OCI-LY3 (cell line): ENCODE data around the gene EXOC6.

Source experiments
- H2AFZ ChIP-seq: fragments of 200-600, 300-600 bp; shearing (Covaris generic); 2 replicates; pipeline ENCODE4 v1.6.0; 2014; ENCODE audit warnings: antibody characterized with exemption, low read depth, low read length
- H3K27ac ChIP-seq: fragments of 200-600, 300-600 bp; sonication (generic); 2 replicates; pipeline ENCODE4 v1.5.1; 2014; ENCODE audit warnings: mild to moderate bottlenecking, low read length, moderate library complexity, mixed read lengths
- H3K27me3 ChIP-seq: fragments of 200-600, 300-600 bp; sonication (generic); 2 replicates; pipeline ENCODE4 v1.6.1; 2014; ENCODE audit warnings: low read depth, low read length, mixed read lengths
- H3K36me3 ChIP-seq: fragments of 200-600, 300-600 bp; sonication (generic); replicated peaks from 2 replicates; pipeline ENCODE3; 2014; ENCODE audit warnings: low read depth, low read length, mixed read lengths
- H3K4me1 ChIP-seq: fragments of 300-600, 200-600 bp; sonication (generic); 2 replicates; pipeline ENCODE4 v1.6.1; 2014; ENCODE audit warnings: low read length, mixed read lengths
- H3K4me2 ChIP-seq: fragments of 200-600, 300-600 bp; sonication (generic); 2 replicates; pipeline ENCODE4 v1.6.1; 2014; ENCODE audit warnings: low read length, mixed read lengths
- H3K4me3 ChIP-seq: fragments of 300-600, 200-600 bp; sonication (generic); 2 replicates; pipeline ENCODE4 v1.5.1; 2014; ENCODE audit warnings: antibody characterized with exemption, mild to moderate bottlenecking, low read length, moderate library complexity
- H3K79me2 ChIP-seq: fragments of 300-600, 200-600 bp; shearing (Covaris generic); 2 replicates; pipeline ENCODE4 v1.6.1; 2014; ENCODE audit warnings: mild to moderate bottlenecking, low read length, mixed read lengths
- H3K9ac ChIP-seq: fragments of 300-600, 200-600 bp; shearing (Covaris generic); 2 replicates; pipeline ENCODE4 v1.6.0; 2014; ENCODE audit warnings: mild to moderate bottlenecking, low read length, moderate library complexity
- H3K9me3 ChIP-seq: fragments of 200-600, 300-600 bp; shearing (Covaris generic); 2 replicates; pipeline ENCODE4 v1.6.1; 2014; ENCODE audit warnings: low read length, mixed read lengths; ENCODE audit not compliant: insufficient read depth
- H4K20me1 ChIP-seq: fragments of 200-600, 300-600 bp; sonication (generic); 2 replicates; pipeline ENCODE4 v1.6.1; 2016; ENCODE audit warnings: low read length, mixed read lengths; ENCODE audit not compliant: insufficient read depth
- CTCF ChIP-seq: fragments of 200-600, 300-600 bp; sonication (generic); IDR thresholded peaks from 2 replicates; pipeline ENCODE4 v1.5.1; 2014; ENCODE audit warnings: antibody characterized with exemption, low read length, low read depth
- EZH2phosphoT487 ChIP-seq: fragments of 200-600 bp; shearing (Covaris generic); IDR thresholded peaks from 2 replicates; pipeline ENCODE4 v1.6.1; 2018; ENCODE audit warnings: antibody characterized with exemption, mixed run types, low read depth

The EXOC6 gene

GRCh38 chr10:92867235-92867634 is 18.9 kb downstream of the EXOC6 start:
- TF ChIP-seq EZH2phosphoT487: no peak
- TF ChIP-seq CTCF: no peak
- H3K9ac ChIP-seq: no peak overlapping the region
- H4K20me1 ChIP-seq: no peaks in the 10 kb centered on the region
- no peak overlapping the region for H3K4me2 ChIP-seq
- no peak overlapping the region for H2AFZ ChIP-seq
- H3K4me3 ChIP-seq: no peak overlapping the region
- peaks cover 3% of the 10 kb centered on the region; the same call in 1 of the 2 replicates for H3K79me2 ChIP-seq
- H3K9me3 ChIP-seq: no peaks in the 10 kb centered on the region
- H3K27ac ChIP-seq: no peak overlapping the region
- H3K27me3 ChIP-seq: no peaks in the 10 kb centered on the region
- peaks cover 6% of the 10 kb centered on the region for H3K4me1 ChIP-seq
- no peaks in the 10 kb centered on the region for H3K36me3 ChIP-seq

- Histone ChIP-seq H3K79me2 (no peaks in the 10 kb centered on the region), H3K9ac (no peak overlapping the region), H3K4me2 (no peak overlapping the region), H2AFZ (no peak overlapping the region), H3K36me3 (no peaks in the 10 kb centered on the region), H3K27me3 (no peaks in the 10 kb centered on the region), H3K4me1 (peaks cover 10% of the 10 kb centered on the region), H3K9me3 (no peaks in the 10 kb centered on the region), H3K27ac (no peak overlapping the region), H4K20me1 (no peaks in the 10 kb centered on the region), H3K4me3 (no peak overlapping the region)
- TF ChIP-seq EZH2phosphoT487: no peak
- TF ChIP-seq CTCF: no peak
Observed at GRCh38 chr10:92868036-92868435, 19.7 kb downstream of the EXOC6 start.

- no peaks in the 10 kb centered on the region for H4K20me1 ChIP-seq
- no peak for TF ChIP-seq EZH2phosphoT487
- no peak for TF ChIP-seq CTCF
- no peak overlapping the region for H3K4me2 ChIP-seq
- no peak overlapping the region for H2AFZ ChIP-seq
- no peaks in the 10 kb centered on the region for H3K9me3 ChIP-seq
- H3K27me3 ChIP-seq: no peaks in the 10 kb centered on the region
- no peak overlapping the region for H3K27ac ChIP-seq
- H3K9ac ChIP-seq: no peak overlapping the region
- no peaks in the 10 kb centered on the region for H3K36me3 ChIP-seq
- H3K4me3 ChIP-seq: no peak overlapping the region
- H3K4me1 ChIP-seq: peaks cover 14% of the 10 kb centered on the region
- no peaks in the 10 kb centered on the region for H3K79me2 ChIP-seq
Observed at GRCh38 chr10:92868557-92868956, 20.2 kb downstream of the EXOC6 start.

- Histone ChIP-seq H3K9ac (no peak overlapping the region), H3K9me3 (no peaks in the 10 kb centered on the region), H3K4me3 (no peak overlapping the region), H2AFZ (no peak overlapping the region), H4K20me1 (no peaks in the 10 kb centered on the region), H3K79me2 (no peaks in the 10 kb centered on the region; the same call in 1 of the 2 replicates), H3K27me3 (no peaks in the 10 kb centered on the region), H3K4me1 (peaks cover 8% of the 10 kb centered on the region), H3K36me3 (no peaks in the 10 kb centered on the region), H3K27ac (no peak overlapping the region), H3K4me2 (no peak overlapping the region)
- TF ChIP-seq EZH2phosphoT487: no peak
- no peak for TF ChIP-seq CTCF
Observed at GRCh38 chr10:92873029-92873428, 24.7 kb downstream of the EXOC6 start.
